Measurements from ENCODE around the gene GPLD1.
"Not testable (repeated sequence)": the region's sequence is repeated elsewhere in the genome, so short reads cannot be mapped to it uniquely, and the experiment has no call there.

The GPLD1 gene

DNA sequence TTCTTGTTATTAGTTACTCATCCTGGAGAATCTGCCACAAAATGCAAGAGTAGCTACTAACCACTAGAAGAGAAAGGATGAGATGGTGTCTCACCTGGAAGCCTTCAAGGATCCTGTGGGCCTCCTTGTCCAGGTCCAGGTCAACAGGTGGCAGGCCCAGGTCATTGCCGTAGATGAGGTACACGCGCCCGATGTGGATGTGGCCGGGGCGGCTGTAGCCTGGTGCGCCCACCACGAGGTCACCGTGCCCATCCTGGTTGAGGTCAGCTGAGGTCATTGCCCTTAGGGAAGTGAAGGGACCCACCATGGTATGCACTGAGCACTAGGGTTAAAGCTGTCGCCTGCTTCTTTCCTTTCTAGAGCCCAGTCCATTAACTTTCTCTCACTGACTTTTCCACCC, 35.5 kb downstream of the GPLD1 start:
- DNase-seq: no peak

DNA sequence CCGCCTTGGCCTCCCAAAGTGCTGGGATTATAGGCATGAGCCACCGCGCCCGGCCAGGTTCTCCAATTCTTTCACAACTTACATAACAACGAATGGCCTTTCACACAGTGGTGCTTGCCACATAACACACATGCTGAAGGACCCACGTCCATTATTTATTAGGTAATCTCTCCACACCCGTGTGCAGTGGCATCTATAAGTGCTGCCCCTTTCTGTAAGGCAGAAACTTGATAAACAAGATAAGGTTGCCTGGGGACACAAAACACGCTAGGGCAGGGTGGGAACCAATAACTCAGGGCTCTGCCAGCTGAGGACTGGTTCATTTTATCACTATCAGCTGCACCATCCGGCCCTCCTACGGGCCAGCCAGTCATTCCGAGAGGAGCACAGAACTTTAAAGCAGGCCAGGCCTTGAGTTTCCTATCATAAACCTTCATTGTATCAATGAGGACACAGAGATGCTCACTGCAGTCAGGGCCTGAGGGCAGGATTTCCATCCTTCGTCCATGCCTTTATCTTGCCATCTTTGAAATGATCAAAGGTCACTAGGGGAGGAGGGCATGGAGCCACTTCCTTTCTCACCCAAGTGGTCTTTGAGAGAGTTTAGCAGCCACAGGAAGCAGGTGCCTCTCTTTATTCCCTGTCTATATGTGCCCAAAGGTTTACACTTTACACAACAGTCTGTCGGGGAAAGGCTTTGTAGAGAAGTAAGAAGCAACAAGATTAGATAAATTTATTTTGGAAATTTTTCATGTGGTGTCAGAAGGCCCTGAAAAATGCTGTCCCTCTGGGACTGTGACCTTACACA, 37.6 kb downstream of the GPLD1 start:
- DNase-seq: no peak

DNA sequence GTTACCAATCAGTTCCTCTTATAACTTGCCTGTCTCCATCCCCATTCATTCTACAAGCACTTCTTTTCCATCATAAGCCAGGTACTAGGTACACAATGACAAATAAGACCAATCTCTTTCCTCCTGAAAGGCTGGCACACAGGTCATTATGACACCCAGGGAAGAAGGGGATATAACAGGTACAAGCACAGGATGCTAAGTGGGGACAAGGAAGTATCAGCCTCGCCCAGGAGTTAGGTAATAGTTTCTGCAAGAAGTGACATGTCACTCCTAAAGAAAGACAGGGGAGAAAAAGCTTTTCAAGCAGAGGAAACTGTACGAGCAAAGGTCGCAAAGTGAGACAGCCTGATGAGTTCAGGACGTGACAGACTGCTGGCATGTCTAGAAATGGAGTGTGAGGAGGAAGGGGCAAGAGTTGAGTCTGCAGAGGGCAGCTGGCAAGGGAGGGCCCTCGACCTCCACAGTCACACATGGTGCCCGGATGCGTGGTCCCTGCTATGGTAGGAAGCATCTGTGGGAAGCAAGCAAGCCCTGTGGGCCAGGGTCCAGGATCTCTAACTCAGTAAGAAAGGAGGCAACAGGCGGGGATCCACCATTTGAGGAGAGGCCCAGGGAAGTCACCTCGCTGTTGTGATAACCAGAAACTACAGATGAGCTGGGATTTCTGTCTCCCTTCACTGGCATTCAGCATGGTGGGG, 40.4 kb downstream of the GPLD1 start:
- no peak for DNase-seq

DNA sequence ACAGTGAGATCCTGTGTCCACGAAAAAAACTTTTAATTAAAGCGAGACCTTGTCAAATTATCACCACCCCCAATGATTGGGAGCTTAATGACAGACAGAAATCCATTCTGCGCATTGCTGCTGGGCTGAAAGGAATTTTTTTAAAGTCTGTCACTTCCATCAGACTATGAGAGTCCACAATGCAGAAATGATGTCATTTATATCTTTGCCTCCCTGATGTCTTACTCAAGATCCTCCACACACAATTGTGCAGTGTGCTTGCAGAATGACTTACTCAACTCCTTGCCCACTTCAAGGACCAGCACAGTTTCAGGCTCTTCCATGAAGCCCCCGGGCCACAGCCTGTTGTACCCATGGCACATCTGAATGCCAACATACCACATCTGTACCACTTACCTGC, 41.0 kb downstream of the GPLD1 start:
- DNase-seq: no peak

DNA sequence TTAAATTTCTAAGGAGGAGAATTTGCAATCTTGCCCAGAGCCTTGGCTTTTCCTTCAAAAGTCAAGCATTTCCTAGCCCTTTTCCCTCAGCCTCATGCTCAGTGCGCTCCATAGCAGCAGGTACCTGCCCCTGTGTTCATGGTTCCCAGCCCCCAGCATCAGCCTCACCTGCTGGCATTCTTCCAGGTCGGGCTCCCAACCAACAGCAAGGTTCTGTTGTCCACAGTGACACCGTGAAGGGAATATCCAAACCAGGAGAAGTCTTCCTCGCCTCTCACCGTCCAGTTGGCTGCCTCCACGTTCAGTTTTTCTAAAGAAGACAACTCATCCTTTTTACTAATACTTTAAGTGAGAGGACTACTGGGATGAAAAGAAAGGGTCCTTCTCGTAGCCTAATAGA, 42.7 kb downstream of the GPLD1 start:
- no peak for DNase-seq

DNA sequence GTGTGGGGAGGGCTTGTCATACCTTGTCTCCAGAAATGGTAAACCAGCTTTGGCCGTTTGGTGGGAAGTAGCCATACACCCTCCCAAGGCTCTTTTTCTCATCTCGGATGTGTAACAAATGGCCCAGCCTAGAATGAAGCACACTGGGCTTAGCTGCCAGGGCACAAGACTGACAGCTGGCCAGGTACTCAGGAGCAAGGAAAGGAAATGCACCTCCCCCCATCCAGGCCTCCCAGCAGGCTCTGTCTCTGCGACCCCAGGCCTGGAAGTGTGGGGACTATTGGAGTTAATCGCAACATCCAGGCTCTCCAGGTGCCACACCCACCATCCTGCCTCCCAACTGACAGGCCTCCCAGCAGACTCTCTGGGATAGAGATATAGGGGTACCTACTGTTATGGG, 43.7 kb downstream of the GPLD1 start:
- DNase-seq: no peak

DNA sequence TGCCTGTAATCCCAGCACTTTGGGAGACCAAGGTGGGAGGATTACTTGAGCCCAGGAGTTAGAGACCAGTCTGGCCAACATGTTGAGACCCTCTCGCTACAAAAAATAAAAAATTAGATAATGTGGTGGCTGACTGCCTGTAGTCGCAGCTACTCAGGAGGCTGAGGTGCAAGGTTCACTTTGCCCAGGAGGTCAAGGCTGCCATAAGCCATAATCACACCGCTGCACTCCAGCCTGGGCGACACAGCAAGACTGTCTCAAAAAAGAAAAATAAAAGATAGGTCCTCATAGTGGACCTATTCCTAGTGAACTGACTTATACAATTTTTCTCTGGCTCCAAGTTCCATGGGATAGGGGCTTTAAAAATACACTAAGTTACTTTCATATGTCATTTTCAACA, 44.8 kb downstream of the GPLD1 start:
- DNase-seq: no peak

DNA sequence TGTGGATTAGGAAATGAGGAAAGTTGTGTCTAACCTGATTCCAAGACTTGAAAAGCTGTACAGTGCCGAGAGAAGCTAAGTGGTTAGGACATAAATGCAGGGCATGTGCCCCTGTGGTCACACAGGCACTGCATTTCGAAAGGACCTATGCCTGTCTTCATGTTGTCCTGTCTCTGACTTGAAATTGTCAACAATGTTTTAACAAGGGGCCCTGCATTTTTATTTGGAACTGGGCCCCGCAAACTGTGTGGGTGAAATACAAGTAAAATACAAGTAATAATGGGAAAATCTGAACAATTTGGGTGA, 47.8 kb downstream of the GPLD1 start:
- no peak for DNase-seq

DNA sequence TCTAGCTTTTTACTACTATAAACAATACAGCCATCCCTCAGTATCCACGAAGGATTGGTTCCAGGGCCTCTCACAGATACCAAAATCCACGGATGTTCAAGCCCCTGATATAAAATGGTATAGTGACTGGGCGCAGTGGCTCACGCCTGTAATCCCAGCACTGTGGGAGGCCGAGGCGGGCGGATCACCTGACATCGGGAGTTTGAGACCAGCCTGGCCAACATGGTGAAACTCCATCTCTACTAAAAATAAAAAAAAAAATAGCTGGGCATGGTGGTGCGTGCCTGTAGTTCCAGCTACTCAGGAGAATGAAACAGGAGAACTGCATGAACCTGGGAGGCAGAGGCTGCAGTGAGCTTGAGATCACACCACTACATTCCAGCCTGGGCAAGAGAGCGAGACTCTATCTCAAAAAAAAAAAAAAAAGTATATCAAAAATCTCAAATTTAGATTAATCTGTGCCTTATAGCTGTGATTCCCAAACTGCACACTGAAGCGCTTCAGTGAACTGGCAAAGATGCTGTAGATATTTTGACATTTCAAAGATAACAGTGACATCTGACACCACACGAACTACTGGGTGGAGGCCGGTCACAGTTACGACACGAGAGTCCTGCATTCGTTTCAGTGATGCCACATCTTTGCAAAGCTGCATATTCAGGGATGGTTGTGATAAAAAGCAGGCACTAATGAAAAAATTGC, 48.3 kb downstream of the GPLD1 start:
- DNase-seq: no peak

DNA sequence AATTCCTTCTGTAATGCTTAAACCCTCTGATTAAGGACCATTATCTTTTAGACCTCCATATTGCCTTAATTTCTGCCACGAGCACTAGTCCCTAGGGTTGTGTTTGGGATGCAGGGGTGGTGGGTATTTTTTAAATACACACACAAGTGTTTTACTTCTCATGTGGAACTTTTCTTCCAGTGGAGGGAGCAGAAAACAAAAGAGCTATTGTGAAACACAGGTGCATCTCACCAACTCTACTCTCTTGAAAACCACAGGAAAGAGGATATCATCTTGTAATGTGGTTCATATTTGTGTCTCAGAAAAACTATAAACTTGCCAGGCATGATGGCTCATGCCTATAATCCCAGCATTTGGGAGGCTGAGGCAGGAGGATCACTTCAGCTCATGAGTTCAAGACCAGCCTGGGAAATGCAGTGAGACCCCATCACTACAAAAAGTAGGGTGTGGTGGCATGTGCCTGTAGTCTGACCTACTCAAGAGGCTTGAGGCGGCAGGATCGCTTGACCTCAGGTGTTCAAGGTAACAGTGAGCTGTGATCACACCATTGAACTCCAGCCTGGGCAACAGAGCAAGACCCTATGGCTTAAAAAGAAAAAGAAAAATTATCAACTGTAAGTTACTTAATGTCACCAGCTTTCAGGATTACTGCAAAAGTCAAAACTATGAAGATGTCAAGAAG, 49.4 kb downstream of the GPLD1 start:
- DNase-seq: no peak

DNA sequence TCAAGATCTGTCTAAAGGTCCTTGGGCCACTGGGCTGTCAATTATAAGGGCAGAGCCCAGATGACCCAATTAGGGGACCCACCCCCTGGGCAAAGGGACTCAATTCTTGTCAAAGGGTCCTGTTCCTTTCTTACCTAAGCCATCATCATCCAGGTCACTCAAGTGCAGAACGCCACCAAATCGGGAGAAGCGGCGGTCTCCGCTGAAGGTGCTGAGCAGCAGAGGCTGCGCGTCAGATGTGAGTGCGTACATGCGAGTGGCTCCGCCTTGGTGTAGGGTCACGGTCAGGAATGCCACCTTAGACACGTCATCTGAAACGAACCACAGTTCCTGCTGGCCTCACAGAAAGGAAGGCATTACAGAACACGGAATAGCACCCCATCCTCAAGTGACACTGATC, 52.4 kb downstream of the GPLD1 start:
- DNase-seq: no peak

DNA sequence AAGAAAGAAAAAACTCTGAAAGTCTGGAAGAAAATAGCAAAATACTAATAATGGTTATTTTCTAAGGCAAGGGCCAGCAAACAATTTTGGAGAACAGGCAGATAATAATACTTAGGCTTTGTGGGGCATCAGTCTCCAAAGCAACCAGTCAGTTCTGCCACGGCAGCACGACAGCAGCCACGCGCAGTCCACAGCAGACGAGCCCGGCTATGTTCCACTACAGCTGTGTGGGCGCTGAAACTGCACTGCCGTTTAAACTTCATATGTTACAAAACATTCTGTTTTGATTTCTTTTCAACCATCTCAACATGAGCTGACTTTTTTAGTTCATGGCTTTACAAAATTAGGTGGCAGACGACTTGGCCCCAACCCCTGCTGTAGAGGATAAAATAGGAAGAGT, 56.8 kb downstream of the GPLD1 start:
- no peak for DNase-seq

DNA sequence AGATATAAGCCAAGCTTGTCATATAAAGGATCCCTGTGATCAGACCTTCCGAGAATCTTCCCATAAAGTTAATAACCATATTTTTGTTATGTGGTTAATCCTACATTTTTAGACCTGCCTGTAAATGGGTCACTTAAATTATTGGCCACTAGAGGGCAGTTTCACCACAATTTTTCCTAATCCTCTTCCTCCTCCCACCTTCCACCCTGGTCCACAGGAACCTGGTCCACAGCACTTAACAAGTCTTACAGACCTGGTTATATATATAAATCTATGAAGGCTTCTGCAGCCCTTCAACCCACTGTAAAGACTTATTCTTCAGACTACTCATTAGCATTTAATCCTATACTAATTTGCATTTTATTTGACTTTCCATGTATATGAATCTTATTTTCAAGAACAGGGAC, 58.3 kb downstream of the GPLD1 start:
- peak; percentile 42 for DNase-seq

DNA sequence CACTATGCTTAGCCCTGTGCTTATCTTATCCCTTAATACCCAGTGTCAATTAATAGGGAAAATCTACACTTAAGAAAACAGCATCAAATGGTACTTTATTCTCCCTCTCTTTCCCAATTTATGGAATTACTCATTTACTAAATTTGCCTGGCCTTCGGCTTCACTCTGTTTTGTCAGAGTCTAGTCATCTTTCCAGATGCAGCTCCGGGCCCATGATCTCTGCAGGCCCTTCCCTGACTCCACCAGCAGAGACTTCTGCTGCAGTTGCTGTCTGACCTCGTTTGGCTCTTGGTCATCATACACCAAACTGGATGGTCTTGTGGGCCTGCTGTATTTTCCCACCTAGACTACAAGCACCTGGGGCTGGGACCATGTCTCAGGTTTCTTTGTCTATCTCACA, 59.3 kb downstream of the GPLD1 start:
- DNase-seq: no peak

DNA sequence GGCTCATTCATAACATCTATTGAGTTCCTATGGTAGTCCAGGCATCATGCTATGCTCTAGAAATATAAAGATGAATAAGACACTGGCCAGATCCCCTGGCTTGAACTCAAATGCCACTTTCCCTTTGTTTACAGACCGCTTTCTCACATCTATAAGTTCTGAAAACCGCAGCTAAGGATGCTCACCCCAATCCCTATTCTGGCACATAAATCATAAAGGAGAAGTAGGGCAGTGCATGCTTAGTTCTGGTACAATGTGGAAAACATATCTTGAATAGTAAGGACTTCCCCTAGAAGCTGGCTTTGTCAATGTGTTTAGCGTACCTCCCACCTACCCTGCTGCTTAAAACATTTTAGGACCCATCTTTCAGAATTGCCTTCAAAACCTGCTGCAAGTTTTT, 60.2 kb downstream of the GPLD1 start:
- DNase-seq: no peak

DNA sequence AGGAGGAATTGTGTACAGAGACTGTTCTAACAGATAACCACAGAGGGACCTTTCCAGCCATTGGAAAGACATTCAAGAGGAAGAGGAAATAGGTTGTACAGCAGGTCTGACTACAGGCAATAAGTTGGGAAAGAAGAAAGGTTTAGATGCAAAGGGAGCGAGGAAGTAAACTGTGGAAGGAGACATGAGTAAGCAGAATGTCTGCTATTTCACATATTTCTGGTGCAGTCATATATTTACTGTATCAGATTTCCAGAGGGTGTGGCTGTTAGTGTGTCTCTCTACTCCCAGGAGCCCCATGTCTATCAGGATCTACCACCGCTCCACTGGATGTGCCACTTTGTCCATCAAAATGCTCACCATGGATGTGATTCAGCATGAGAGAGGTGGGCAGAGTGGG, 60.8 kb downstream of the GPLD1 start:
- no peak for DNase-seq

DNA sequence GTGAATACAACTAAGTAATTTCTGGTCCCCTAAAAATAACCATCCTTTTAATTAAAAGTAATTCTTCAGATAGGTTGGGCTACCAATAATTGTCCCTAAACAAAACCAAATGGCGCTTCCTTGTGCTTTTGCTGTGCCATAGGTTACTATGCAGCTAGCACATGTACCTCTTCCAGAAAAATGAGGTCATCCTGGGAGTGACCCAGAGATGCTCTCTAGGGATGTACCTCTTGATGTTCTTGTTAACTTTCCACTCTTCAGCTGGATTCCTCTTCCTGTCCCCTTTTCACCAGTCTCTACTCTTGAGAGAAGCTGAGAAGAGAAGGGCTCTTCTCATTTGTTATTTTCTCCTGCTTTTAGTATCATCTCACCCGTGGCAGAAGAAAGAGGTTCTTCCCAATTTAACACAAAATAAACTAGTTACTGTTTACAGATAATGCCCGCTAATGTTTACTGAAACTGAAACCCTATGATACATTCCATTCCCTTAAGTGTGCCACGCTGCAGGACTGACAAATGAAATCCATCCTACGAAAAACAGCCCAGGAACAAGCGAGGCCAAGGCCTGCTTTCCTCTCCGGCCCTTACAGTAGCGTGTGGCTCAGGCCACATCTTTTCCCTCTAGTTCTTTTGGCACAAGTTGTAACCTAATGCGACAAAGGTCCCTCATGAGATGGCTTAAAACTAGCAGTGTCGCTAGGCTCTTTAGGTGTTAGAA, 62.5 kb downstream of the GPLD1 start:
- no peak for DNase-seq

DNA sequence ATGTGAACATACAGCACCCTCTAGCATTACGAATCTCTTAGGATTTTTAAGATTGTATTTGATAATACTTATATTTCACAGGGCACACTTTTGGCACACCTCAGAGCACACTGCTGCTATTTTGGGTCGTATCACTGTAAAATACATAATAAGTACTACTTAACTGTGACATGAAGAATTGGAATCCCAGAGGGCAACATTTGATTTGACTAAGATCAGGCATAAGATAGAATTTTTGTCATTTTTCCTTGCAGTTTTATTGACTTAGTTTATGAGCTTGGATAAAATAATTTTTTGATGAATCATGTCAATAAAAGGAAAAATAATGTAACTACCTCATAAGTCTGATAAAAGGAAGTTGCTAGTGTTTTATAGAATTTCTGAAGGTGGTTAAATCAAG, 64.3 kb downstream of the GPLD1 start:
- no peak for DNase-seq

DNA sequence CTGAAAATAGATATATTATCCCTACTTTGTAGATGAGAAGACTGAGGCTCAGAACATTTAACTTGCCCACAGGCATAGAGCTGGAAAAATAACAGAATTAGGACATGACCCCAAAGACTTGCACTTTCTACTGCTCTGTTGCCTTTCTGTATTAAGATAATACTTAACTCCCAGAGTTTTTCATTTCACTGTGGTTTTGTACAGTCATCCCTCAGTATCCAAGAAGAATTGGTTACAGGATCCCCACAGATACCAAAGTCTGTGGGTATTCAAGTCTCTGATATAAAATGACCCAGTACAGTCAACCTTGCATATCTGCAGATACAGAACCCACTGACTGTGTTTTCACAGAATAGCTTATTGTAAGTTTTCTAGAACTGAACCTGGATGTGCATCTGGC, 69.9 kb downstream of the GPLD1 start:
- no peak for DNase-seq

DNA sequence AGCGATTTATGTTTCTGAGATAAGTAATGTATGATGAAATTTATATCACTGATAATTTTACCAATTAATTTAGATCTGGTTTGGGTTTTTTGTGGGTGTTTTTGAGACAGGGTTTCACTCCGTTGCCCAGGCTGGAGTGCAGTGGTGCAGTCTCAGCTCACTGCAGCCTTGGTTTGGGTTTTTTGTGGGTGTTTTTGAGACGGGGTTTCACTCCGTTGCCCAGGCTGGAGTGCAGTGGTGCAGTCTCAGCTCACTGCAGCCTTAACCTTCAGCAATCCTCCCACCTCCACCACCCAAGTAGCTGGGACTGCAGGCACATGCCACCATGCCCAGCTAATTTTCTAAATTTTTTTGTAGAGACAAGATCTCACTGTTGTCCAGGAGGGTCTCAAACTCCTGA, 73.6 kb downstream of the GPLD1 start:
- DNase-seq: no peak

DNA sequence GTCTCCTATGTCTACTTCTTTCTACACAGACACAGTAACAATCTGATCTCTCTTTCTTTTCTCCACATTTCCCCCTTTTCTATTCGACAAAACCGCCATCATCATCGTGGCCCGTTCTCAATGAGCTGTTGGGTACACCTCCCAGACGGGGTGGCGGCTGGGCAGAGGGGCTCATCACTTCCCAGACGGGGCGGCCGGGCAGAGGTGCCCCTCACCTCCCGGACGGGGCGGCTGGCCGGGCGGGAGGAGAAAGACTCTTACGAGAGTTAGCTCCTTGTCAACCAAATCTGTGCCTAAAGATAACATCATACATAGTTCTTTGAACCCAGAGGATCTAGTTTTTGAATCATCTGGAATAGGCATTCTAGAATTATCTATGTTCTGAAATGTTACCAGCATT, 74.8 kb downstream of the GPLD1 start:
- not testable (repeated sequence) for DNase-seq

DNA sequence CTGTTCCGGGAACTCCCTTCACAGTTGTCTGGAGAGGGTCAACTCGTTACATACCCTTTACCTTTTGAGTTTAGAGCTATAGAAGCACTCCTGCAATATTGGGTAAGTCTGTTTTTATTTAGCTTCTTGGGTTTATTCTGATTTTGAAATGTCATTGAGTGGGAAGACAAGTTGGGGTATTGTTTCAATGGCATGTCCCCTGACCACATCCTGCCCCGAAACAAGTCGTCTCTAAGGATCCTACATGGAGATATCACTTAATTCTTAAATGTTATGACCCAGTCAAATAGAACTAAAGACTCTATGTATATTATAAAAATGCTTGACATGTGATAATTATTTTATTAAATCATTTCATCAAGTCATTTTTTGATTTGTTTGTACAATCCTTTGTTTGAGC, 77.1 kb downstream of the GPLD1 start:
- DNase-seq: no peak

DNA sequence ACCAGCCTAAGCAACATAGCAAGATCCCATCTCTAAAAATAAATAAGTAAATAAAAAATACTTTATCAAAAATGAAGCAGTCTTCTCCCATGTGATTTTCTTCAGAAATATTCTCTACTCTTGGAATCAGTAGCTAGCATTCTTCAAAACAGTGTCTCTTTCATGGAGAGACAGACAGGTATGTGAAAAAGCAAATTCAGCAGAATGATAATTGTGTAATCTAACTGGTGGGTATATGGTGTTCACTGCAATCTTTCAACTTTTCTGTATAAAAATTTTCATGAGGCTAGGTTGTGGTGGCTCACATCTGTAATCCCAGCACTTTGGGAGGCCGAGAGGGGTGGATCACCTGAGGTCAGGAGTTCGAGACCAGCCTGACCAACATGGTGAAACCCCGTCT, 78.8 kb downstream of the GPLD1 start:
- DNase-seq: no peak
